ENCODE results near the gene CTXN1.
A peak's percentile ranks its signal among the peaks of the same experiment; 100 is the strongest.
"Not testable (repeated sequence)": the region's sequence is repeated elsewhere in the genome, so short reads cannot be mapped to it uniquely, and the experiment has no call there.

Gene CTXN1

DNA sequence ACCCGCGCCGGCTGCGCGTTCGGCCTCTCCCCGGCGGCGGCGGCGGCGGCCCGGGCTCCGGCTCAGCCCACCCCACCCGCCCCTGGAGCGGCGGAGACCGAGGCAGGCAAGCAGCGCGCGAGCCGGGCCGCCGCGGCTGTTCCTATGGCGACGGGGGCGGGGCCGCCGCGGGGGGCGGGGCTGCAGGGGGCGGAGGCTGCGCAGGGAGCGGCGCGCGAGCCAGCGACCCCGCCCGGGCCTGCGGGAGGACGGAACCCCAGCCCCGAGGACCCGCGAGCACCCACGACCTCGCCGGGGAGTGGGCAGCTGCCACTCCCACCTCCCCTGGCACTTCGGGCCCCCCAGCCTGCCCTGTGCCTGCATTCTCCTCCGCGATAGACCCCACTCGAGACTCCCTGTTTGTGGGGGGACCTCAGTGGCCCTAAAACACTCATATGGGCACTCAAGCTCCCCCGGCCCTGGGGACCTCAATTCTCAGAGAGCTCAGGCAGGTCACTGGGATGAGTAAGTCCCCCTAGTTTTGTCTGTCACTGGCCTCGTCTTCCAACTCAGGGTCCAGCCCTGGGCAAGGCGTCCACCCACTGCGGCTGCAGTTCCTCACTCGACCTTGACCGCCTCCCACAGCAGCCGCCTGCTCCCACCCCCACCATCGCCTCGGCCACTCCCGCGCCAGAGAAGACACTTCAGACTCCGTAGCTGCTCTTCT lies at the start of gene CTXN1:
TSS of gene CTXN1 (minus strand) at position 115 of the 706 bp plus-strand sequence. CDS start 597 bp downstream, outside the sequence.
- DNase-seq (ENCODE audit: low spot score), result peak; percentile 72

DNA sequence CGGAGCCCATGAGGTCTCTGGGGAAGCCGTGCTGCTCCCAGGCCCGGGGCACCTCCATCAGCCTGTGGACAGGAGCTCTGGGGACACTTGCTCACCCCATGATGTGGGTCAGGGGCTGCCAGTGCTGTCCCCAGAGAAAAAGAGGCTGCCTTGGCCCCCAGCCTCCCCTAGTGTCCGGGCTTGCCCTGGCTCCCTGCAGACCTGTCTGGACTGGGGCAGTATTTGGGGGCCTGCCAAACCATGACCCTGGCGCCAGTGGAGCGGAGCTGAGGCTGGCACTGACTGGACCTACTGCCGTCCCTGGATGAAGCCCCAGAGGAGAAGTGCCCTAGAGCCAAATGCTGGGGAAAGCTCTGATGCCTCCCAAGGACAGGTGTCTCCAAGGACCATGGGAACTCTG lies 49.1 kb upstream of the CTXN1 start:
- no peak for DNase-seq (ENCODE audit: low spot score)

DNA sequence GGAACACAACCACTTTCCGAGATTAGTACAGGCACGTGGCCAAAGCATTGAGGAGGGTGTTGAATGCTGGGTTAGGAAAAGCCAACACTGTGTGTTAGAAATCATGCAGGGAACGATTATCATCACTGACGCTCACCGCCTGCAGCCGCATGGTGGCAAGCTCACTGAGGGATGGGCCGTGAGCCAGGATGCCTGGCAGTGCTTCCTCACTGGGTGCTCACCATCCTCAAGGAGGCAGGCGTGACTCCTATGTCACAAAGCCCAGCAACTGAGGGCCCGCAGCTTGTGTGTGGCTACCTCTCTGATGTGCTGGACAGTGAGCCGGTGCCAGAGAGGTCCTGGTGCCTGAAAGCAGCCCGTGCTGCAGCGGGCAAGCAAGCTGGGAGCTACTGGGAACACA lies 47.9 kb upstream of the CTXN1 start:
- DNase-seq (ENCODE audit: low spot score), result no peak

DNA sequence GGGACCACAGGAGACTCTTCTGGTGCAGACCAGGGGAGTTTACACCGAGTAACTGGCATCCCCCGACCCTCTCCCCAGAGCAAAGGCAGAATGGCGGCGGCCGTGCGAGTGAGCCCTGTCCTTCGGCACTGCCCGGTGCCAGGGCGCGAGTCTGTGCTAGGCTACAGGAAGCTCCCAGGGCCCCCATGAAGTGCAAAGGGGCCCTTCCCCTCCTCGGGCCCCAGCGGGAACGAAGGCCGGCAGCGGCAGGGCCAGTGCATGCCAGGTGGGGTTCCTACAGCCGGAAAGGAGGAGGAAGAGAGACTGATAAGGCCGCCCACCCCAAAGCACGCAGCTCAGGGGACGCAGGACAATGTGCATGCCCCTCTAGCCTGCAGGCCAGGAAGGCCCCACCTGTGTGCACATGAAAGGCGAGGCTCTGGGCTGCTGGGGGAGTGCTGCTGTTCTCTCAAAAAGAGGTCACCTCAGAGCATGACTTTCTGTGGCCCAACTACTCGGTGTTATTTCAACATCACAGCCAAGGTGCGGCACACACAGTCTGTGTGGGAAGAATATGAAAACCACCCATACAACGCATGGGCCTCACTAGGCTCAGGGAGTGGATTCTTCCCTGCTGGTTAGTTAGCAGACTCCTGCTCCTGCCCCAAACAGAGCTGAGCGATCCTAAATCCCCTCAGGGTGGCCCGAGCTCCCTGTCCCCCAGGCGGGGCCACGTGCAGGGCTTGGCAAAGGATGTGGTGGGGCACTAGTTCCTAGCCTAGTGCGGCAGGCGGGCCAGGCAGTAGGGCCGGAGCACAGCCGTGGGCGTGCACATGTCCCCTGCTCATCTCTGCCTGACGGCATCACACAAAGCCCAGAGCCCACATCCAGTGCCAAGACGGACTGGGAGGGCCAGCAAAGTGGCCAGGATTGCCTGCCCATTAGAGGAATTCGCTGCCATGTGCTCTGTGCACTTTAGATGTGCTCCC lies 45.9 kb upstream of the CTXN1 start:
- no peak for DNase-seq (ENCODE audit: low spot score)

DNA sequence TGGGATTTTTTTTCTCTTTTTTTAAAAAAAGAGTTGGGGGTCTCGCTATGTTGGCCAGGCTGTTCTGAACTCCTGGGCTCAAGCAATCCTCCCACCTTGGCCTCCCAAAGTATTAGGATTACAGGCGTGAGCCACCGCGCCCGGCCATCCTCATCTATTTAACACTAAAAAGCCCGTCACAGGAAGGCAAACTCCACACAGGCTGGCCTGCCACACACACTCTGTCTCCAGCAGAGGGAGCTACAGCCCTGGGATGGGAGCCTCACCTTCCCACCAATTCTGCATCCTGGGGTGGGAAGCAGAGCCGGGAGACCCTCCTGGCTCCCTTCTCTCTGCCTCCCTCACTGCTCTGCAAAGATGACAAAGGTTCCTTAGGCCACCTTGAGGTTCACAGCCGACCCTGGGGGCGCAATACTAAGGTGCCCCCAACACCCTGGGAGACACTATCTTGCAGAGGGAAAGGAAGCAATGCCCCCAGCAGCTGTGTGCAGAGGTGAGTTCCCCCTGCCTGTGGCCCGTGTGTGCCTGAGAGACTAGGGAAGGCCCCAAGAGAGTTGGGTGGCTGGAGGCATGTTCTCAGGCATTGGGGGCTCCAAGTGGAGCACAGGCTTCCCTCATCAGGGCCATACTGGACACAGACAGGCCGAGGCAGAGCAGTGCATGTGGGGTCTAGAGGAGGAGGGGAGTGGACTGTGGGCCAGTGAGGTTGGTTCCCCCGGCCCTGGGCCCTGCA lies 44.9 kb upstream of the CTXN1 start:
- DNase-seq (ENCODE audit: low spot score), result peak; percentile 74

DNA sequence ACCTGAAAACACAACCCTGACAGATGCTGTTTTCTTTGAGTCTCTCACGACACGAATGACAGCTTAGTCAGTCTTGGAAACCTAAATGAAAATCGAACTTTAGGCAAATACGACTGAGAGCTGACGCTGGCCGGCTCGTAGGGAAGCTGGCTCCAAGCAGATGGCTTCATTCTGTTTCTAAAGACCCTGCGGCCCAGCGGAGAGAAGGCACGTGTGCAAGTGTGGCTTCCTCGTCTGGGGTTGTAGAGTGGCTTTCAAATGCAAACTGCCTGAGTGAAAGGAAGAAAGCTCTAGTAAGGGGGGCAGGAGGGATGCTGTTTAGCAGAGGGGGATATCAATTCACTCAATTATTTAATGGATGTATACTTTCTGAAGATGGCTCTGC lies 43.6 kb upstream of the CTXN1 start:
- no peak for DNase-seq (ENCODE audit: low spot score)

DNA sequence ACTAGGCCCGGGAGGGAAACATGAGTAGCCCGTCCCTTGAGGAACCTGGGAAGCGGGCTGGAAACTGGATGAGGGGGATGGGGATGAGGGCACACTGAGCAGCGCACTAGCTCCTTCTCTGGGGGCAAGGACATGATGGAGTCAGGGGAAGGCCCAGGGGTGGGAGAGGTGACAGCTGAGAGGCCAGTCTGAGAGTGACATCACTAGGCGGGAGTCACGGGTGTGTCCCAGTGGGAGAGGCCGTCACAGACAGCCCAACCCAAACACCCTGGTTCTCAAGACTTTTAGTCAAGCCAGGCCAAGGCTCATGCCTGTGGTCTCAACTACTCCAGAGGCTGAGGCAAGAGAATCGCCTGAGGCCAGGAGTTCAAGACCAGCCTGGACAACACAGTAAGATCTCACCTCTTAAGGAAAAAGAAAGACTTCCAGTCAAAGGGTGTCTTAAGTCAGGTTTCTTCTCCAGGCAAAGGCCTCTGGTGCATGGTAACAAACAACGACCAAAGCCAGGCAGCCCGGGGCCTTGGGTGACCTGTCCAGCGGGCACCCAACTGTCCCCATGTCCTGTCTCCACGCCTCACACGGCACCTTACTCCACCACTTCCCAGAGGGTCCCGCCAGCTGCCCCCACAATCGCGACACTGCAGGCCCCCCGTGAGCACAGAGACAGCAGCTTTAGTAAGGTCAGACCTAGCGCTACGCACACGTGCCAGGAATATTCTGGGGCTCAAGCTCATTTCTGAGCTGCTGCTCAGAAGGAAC lies 43.0 kb upstream of the CTXN1 start:
- peak; percentile 77 for DNase-seq (ENCODE audit: low spot score)

DNA sequence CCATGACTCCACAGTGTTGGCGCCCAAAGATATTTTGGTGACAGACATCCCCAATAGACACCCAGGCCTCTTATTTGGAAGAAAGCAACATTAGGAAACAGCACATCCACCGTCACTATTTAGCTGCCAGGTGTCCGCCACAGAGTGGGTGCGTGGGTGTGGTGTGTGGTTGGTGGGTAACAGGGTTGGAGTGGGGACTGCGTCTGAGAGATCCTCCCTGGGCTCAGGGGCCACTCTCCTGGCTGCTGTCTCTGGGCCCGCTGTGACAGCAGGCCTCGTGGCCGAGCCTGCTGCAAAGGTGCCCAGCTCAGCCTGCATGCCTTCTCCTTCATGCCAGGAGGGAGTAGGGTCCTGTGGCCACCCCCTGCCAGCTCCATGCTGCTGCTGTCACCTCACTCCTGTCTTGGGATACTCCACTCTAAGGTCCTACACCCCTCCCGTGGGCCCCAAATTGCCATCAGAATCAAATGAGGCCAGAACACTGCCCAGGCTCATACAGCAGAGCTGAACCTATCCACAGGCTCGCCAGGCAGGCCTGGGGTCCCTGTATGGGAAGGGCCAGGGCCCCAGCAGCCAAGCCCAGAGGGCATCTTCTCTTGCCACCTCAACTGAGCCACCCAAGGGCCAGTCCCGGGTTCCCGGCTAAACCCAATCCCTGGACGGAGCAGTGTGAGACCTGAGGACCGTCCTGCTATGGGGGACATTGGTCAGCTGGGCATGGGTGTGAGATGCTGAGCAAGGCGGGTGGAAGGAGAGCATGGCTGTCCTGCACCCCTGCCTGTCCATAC lies 42.3 kb upstream of the CTXN1 start:
- DNase-seq (ENCODE audit: low spot score), result no peak

DNA sequence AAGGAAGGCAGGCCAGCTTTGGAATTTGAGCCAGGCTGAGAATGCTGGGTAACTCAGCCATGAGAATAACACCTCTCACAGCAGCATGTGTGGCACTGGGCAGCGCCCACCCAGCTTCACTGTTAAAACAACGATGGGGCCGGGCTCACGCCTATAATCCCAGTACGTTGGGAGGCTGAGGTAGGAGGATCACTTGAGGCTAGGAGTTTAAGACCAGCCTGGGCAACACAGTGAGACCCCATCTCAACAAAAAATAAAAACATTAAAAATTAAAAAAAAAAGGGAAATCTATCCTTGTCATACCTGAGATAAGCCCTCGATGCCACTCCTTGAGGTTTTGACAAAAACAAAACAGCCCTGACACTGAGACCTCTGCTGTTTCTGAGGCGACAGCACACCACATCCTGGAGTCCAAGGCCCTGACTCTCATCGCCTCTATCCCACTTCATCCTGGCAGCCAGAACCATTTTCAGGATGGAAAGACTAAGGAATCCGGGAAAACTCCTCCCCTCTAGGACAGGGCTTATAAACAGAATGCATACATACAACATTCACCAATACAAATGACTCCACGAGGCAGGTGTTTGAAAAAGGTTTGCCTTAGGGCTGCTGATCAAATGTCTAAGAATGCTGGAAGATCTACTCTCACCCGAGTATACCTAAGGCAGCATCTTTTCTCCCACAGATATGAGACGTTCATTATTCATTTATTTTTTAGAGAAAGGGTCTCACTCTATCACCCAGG lies 40.2 kb upstream of the CTXN1 start:
- no peak for DNase-seq (ENCODE audit: low spot score)

DNA sequence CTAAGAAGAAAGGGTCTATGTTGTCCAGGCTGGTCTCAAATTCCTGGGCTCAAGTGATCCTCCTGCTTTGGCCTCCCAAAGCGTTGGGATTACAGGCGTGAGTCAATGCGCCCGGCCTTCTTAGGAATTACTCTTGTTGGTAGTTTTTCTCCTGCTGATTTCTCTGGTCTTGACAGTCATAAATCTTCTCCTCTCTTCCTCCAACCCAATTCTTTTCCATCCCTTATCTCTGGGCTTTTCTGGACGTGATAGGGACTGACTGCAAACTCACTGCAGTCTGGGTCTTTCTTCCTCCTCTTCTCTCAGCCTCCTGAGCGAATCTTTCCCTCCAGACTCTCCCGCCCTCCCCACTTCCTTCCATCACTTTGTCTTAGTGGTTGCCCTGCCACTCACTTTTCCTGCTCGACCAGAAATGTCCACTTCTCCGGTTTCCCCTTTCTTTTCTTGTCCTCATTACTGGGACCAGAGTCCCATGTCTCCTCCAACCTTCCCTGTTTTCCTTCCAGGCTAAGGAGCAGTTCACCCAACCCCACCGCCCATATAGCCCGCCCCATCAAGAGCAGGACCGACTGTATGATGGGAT lies 39.4 kb upstream of the CTXN1 start:
- DNase-seq (ENCODE audit: low spot score), result no peak

DNA sequence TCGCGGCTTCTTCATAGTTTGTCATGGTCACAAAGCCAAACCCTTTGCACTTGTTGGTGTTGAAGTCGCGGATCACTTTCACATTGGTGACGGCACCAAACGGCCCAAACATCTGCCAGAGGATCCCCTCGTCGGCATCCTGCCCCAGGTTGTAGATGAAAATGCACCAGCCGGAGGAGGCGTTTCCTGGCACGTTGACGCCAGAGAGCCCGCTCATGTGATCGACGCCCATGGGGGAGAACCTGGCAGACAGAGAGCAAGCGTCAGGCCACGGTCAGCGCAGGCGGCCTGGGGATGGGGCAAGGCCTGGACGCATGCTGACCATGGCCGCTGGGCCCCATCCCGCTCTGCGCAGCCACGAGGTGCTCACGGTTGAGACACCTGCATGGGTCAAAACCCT lies 37.6 kb upstream of the CTXN1 start:
- DNase-seq (ENCODE audit: low spot score), result no peak

DNA sequence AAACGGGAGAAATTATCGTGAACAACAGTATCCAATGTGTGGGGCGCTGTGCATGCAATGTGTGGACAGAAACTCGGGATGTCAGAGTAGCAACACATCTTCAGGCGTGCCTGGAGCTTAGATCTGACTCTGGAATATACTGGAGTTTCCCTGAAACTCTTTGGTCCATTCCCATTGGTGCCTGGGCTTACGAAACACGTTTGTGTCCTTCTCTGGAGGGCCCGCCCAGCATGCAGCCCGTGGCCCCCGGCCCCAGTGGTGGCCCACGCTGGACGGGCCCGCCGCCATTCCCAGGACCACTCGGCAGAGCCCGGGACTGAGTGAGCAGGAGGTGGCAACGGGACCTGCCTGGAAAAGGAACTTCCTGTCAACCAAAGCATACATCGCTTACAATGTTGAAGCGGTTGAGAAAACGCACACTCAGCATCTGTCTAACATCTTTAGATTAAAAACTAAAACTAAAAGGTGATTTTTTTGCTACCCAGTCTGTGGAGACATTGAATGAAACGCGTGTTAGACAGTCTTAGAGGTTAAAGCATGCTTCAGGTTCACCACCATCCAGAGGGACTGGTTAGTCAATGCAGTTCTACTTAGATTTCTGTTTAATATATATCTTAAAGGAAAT lies 36.8 kb upstream of the CTXN1 start:
- DNase-seq (ENCODE audit: low spot score), result no peak

DNA sequence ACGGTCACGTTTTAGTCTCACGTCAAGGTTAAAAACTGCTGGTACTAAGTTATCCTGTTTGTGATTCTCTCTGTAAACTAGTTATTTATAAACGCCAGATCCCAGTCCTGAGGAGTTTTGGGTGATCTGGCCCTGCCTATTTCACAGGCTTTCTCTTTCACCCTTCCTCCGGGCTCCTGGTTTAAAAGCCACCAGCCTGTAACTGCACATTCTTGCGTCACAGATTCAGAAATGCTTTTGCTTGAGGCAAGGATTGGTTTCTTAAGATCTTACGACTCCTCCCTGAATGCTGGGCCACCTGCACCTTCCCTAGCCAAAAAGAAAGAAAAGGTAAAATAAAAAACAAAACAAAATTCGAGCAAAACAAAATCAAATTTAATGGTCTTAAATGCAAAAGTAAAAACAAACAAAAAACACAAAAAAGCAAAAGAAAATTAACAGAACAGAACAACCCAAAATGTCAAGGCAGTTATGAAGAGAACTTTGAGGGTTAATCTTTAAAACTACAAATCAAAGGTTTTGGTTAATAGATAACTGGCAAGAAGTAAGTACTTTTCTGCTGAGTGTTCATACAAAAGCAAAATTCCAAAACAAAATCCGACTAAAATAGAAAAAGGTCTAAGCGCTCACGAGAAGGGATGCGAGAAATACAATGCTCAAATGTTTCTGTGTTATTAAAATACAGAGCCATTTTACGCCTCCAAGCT lies 36.1 kb upstream of the CTXN1 start:
- no peak for DNase-seq (ENCODE audit: low spot score)

DNA sequence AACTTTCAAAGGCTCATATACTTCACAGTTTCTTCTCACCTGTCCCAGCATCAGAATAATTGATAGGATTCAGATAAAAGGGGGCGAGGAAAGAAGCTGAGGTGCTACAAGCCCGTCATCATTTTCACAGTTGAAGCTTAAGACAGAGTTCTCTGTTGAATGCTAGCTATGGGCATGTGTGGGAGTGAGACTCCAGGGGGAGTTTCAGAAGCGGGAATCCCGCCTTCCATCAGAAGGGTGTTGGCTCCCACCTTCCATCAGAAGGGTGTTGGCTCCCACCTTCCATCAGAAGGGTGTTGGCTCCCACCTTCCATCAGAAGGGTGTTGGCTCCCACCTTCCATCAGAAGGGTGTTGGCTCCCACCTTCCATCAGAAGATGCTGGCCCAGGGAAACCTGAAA lies 35.1 kb upstream of the CTXN1 start:
- DNase-seq (ENCODE audit: low spot score), result not testable (repeated sequence)

DNA sequence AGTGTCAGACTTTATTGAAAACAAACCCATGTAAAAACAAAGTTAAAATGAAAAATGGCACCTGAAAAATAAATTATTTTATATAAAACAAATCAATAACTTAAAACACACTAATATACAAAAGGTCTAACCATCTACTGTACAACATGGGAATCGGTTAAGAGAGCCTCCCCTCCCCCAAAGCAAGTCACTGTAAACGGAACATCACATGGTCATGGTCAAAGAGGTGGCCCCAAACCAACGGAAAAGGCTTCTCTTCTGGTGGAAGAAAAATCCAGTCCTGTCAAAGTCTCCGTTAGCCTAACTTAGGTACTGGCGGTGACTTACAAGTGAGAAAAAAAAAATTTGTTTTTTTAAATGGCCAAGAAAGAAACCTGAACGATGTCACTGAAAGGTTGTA lies 33.3 kb upstream of the CTXN1 start:
- DNase-seq (ENCODE audit: low spot score), result no peak

DNA sequence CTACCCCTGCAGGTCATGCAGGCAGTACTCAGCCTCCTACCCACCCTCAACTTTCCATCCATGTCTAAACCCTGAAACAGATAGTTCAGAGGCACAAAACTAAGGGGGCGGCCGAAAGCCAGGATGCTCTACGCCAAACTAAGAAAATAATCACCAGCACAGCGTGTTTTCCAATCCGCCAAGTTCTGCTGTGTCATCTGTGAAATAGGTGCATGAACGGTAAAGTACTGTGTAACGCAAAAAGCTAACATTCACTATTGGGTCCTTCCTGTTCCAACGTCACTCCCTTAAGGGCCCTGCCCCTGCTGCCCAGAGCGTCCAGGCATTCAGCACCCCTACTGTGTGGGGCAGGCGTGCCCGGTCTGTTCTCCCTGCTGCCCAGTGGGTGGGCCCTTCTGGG lies 29.8 kb upstream of the CTXN1 start:
- no peak for DNase-seq (ENCODE audit: low spot score)

DNA sequence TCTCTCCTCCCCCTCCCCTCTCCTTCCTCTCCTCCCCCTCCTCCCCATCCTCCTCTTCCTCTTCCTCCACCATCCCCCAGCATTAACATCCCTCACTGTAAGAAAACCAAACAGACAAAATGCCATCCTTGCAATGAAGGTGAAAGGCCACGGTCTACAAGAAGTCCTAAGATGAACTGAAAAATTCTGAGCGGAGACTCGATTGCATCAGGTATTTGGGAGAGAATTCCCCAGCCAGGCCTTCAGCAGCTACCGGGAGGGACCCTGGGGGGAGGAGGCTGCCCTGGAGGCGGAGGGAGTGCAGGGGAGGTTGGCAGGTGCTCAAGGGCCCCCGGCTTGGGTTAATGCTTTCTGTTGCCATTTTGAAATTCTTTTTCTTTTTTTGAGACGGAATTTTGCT lies 27.6 kb upstream of the CTXN1 start:
- DNase-seq (ENCODE audit: low spot score), result no peak

DNA sequence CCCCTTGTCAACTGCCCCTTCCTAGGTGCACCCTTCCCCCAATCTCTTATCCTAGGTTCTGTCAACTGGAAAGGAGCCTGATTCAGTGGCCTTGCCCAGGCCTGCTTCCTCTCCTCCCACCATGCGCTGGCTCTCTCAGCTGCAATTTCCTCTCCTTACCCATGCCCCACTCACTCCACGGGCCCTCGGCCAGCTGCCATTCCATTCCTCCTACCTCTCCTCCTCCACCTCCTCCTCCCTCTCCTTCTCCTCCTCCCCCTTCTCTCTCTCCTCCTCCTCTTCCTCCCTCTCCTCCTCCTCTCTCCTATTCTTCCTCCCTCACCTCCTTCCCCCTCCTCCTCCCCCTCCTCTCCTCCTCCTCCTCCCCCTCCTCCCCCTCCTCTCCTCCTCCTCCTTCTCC lies 27.1 kb upstream of the CTXN1 start:
- DNase-seq (ENCODE audit: low spot score), result no peak

DNA sequence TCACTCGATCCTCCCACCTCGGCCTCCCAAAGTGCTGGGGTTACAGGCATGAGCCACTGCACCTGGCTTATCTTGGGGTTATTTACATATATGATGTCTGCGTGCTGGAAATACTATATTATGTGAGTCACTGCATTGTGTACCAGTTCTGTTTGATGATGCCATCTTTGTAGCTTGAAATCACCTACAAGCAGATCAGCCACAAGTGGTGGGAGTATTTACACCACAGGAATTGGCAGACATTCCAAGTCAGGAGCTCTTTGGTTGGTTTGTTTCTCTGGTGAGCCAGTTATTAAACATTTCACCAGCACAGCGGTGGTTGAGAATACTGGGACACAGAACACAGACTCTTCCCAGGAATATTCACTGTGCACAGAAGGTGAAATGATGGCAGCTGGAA lies 22.0 kb upstream of the CTXN1 start:
- DNase-seq (ENCODE audit: low spot score), result no peak

All from hematopoietic multipotent progenitor cell treated with erythropoietin and hydrocortisone succinate and interleukin-3 and kit ligand, for 17 days (in vitro differentiated cells).